ENCODE data around the gene IL1RAPL2.

Gene IL1RAPL2

GRCh38 chrX:105647749-105648148 lies 1081.8 kb downstream of the IL1RAPL2 start:
- no peak for DNase-seq (ENCODE audit: low spot score)
- no peak overlapping the region for H3K27ac ChIP-seq
- TF ChIP-seq, protein P1, sequence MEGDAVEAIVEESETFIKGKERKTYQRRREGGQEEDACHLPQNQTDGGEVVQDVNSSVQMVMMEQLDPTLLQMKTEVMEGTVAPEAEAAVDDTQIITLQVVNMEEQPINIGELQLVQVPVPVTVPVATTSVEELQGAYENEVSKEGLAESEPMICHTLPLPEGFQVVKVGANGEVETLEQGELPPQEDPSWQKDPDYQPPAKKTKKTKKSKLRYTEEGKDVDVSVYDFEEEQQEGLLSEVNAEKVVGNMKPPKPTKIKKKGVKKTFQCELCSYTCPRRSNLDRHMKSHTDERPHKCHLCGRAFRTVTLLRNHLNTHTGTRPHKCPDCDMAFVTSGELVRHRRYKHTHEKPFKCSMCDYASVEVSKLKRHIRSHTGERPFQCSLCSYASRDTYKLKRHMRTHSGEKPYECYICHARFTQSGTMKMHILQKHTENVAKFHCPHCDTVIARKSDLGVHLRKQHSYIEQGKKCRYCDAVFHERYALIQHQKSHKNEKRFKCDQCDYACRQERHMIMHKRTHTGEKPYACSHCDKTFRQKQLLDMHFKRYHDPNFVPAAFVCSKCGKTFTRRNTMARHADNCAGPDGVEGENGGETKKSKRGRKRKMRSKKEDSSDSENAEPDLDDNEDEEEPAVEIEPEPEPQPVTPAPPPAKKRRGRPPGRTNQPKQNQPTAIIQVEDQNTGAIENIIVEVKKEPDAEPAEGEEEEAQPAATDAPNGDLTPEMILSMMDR (conservative IDR thresholded peaks at IDR 0.05; ENCODE audit: low read depth), result no peak
- CTCF ChIA-PET, result no interaction called here
- POLR2A ChIA-PET (ENCODE audit: low non-redundant PET), result no interaction called here

GRCh38 chrX:105648732-105649131 lies 1082.7 kb downstream of the IL1RAPL2 start:
- DNase-seq (ENCODE audit: low spot score), result no peak
- TF ChIP-seq, protein P1 (conservative IDR thresholded peaks at IDR 0.05; ENCODE audit: low read depth), result no peak
- ChIA-PET POLR2A (ENCODE audit: low non-redundant PET) (no interaction called here), CTCF (no interaction called here)
- H3K27ac ChIP-seq, result no peak overlapping the region

GRCh38 chrX:105650577-105650976 lies 1084.6 kb downstream of the IL1RAPL2 start:
- TF ChIP-seq, protein P1 (conservative IDR thresholded peaks at IDR 0.05; ENCODE audit: low read depth), result no peak
- ChIA-PET POLR2A (ENCODE audit: low non-redundant PET) (no interaction called here), CTCF (no interaction called here)
- H3K27ac ChIP-seq, result no peak overlapping the region
- DNase-seq (ENCODE audit: low spot score), result no peak

- POLR2A ChIA-PET (ENCODE audit: low non-redundant PET), result no interaction called here
- TF ChIP-seq, protein P1 (conservative IDR thresholded peaks at IDR 0.05; ENCODE audit: low read depth), result no peak
- H3K27ac ChIP-seq, result no peak overlapping the region
- no peak for DNase-seq (ENCODE audit: low spot score)
- CTCF ChIA-PET, result no interaction called here
These were observed 1085.0 kb downstream of the IL1RAPL2 start for GRCh38 chrX:105650986-105651385.

- H3K27ac ChIP-seq, result no peak overlapping the region
- ChIA-PET POLR2A (ENCODE audit: low non-redundant PET) (no interaction called here), CTCF (no interaction called here)
- TF ChIP-seq, protein P1 (conservative IDR thresholded peaks at IDR 0.05; ENCODE audit: low read depth), result no peak
- no peak for DNase-seq (ENCODE audit: low spot score)
These were observed 1087.9 kb downstream of the IL1RAPL2 start for GRCh38 chrX:105653891-105654290.

DNA sequence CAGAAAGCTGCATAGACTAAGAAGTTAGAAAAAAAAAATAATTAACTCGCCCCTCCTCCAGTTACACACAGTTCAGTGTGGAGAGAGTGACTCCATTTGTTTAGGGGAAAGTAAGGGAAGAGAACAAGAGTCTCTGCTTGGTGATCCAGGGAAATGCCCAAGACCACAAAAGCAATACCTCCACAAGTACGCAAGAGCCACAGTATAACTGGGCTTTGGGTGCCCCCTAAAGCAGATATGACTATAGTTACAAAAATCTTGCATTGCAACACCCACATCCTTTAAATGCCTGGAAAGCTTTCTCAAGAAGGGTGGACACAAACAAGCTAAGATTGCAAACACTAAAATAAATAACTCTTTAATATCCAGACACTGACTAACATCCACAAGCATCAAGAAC lies 1092.1 kb downstream of the IL1RAPL2 start:
- no peak overlapping the region for H3K27ac ChIP-seq
- CTCF ChIA-PET, result no interaction called here
- POLR2A ChIA-PET (ENCODE audit: low non-redundant PET), result no interaction called here
- TF ChIP-seq, protein P1 (conservative IDR thresholded peaks at IDR 0.05; ENCODE audit: low read depth), result no peak
- DNase-seq (ENCODE audit: low spot score), result no peak

GRCh38 chrX:105662248-105662647 lies 1096.2 kb downstream of the IL1RAPL2 start:
- H3K27ac ChIP-seq, result no peak overlapping the region
- TF ChIP-seq, protein P1 (conservative IDR thresholded peaks at IDR 0.05; ENCODE audit: low read depth), result no peak
- DNase-seq (ENCODE audit: low spot score), result no peak
- CTCF ChIA-PET, result no interaction called here
- POLR2A ChIA-PET (ENCODE audit: low non-redundant PET), result no interaction called here

Measured in RWPE1 (cell line).